ENCODE measurements around the gene RAB28.

The RAB28 gene

DNA sequence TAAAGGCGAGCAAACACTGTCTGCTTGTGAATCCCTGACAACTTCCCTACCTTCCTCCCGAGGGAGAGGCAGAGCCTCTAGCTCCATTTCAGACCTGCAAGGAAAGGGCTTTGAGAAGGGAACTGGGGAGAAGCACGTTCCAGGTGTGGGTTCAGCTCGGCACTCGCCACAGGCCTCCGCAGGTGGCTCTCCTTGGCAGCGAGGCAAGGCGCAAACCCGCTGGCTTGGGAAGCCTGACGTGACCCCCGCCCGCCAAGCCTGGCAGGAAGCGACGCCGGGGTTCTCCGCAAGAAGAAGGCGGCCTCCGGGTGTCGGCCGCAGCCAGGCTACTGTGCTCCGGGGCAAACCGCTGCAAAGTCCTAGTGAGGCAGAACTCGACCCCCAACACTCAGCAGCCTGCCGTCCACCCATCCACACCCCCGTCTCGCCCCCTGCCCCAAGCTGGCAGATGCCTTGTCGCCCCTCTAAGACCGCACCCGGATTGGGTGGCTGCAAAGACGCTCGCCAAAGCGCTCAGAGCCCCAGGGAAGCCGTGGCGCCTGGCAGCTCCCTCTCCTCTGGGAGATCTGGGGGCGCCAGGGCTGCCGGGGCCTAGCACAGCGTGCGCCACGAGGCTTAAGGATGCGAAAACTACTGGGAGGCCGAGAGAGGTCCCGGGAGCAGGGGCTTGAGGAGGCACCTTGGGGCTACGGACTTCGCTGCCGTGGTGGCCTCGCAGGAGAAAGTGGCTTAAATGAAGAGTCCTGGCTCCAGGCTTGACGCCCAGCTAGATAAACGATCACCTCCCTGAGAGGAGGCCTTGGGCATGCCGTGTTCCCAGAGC is 38.4 kb upstream of the RAB28 start:
- no peak for DNase-seq
- peak overlapping the region; percentile 62 for H3K4me2 ChIP-seq (ENCODE audit: low read length)
- no peak overlapping the region for H4K12ac ChIP-seq (ENCODE audit: low read depth, low read length)
- H2BK120ac ChIP-seq (ENCODE audit: insufficient read depth, low read length, poor library complexity), result no peak overlapping the region
- no peak overlapping the region for H3K23ac ChIP-seq (ENCODE audit: low read length)
- H4K91ac ChIP-seq (ENCODE audit: low read depth, low read length), result no peak overlapping the region
- no peak overlapping the region for H3K27ac ChIP-seq (ENCODE audit: low read depth, low read length)
- no peak overlapping the region for H3K14ac ChIP-seq (ENCODE audit: low read length)
- H2AK5ac ChIP-seq (ENCODE audit: low read length), result no peak overlapping the region
- peaks cover 5 to 7% of the 10 kb centered on the region in 2 experiments for H3K4me1 ChIP-seq (ENCODE audit: control insufficient read depth in 1 of 2, insufficient read depth in 2 of 2, low read length in 2 of 2)
- no peak overlapping the region for H3K18ac ChIP-seq (ENCODE audit: low read length)
- peak overlapping the region; percentile 48 for H2AFZ ChIP-seq (ENCODE audit: insufficient read depth, low read length, poor library complexity)
- H3K4ac ChIP-seq (ENCODE audit: low read depth, low read length), result no peak overlapping the region
- H3K36me3 ChIP-seq (ENCODE audit: control insufficient read depth in 1 of 2, insufficient read depth in 2 of 2, low read length in 2 of 2), result peaks cover 0 to 3% of the 10 kb centered on the region in 2 experiments
- no peak overlapping the region for H4K8ac ChIP-seq (ENCODE audit: low read depth, low read length)
- WGBS (ENCODE audit: extremely low coverage, insufficient coverage, insufficient read length), result no CpG with 5 or more reads among the region's 49 CpGs
- H3K4me3 ChIP-seq (ENCODE audit: low read depth, low read length), result no peak overlapping the region
- H3K9me3 ChIP-seq (ENCODE audit: insufficient read depth, low read depth, low read length), result peaks cover 21% of the 10 kb centered on the region
- H3K79me1 ChIP-seq (ENCODE audit: low read length), result no peaks in the 10 kb centered on the region
- peaks cover 54% of the 10 kb centered on the region for H3K27me3 ChIP-seq (ENCODE audit: insufficient read depth, low read length)
- H3K9ac ChIP-seq (ENCODE audit: low read length), result no peak overlapping the region
- H3K79me2 ChIP-seq (ENCODE audit: control insufficient read depth, insufficient read depth, low read length, poor library complexity), result no peaks in the 10 kb centered on the region
- no peak overlapping the region for H2BK5ac ChIP-seq (ENCODE audit: low read depth, low read length, poor library complexity)
- H2BK12ac ChIP-seq (ENCODE audit: low read length), result no peak overlapping the region

DNA sequence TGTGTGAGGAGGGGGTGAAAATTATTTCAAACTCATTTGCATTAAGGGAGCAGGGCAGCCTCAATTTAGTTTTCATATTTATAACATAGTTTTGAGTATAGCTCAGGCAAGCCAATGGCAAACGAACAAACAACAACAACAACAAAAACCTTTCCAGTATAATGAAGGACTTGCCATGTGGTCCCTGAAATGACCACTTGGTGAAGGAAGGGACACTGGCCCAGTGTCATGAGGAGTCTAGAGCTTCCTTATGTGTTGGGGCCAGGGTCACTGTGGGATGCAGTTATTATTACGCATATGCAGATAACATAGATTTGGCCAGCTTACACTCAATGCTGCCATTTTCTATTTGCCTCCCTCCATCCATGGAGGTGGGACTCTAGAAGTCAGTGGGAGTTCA is 36.9 kb upstream of the RAB28 start:
- no peak overlapping the region for H2AFZ ChIP-seq (ENCODE audit: insufficient read depth, low read length, poor library complexity)
- no peaks in the 10 kb centered on the region for H3K79me1 ChIP-seq (ENCODE audit: low read length)
- no peak overlapping the region for H4K8ac ChIP-seq (ENCODE audit: low read depth, low read length)
- H3K4ac ChIP-seq (ENCODE audit: low read depth, low read length), result no peak overlapping the region
- no peak overlapping the region for H3K9ac ChIP-seq (ENCODE audit: low read length)
- no peak overlapping the region for H3K27ac ChIP-seq (ENCODE audit: low read depth, low read length)
- no peaks in the 10 kb centered on the region for H3K79me2 ChIP-seq (ENCODE audit: control insufficient read depth, insufficient read depth, low read length, poor library complexity)
- H3K4me3 ChIP-seq (ENCODE audit: low read depth, low read length), result no peak overlapping the region
- H2BK12ac ChIP-seq (ENCODE audit: low read length), result no peak overlapping the region
- no peak overlapping the region for H3K4me2 ChIP-seq (ENCODE audit: low read length)
- no peak overlapping the region for H3K23ac ChIP-seq (ENCODE audit: low read length)
- no peak overlapping the region for H4K12ac ChIP-seq (ENCODE audit: low read depth, low read length)
- H3K14ac ChIP-seq (ENCODE audit: low read length), result no peak overlapping the region
- peaks cover 21% of the 10 kb centered on the region for H3K9me3 ChIP-seq (ENCODE audit: insufficient read depth, low read depth, low read length)
- no peak overlapping the region for H2AK5ac ChIP-seq (ENCODE audit: low read length)
- no peak overlapping the region for H2BK120ac ChIP-seq (ENCODE audit: insufficient read depth, low read length, poor library complexity)
- H2BK5ac ChIP-seq (ENCODE audit: low read depth, low read length, poor library complexity), result no peak overlapping the region
- H4K91ac ChIP-seq (ENCODE audit: low read depth, low read length), result no peak overlapping the region
- no peak overlapping the region for H3K18ac ChIP-seq (ENCODE audit: low read length)
- peaks cover 0 to 3% of the 10 kb centered on the region in 2 experiments for H3K36me3 ChIP-seq (ENCODE audit: control insufficient read depth in 1 of 2, insufficient read depth in 2 of 2, low read length in 2 of 2)
- H3K27me3 ChIP-seq (ENCODE audit: insufficient read depth, low read length), result peaks cover 41% of the 10 kb centered on the region
- no peak for DNase-seq
- peaks cover 5 to 7% of the 10 kb centered on the region in 2 experiments for H3K4me1 ChIP-seq (ENCODE audit: control insufficient read depth in 1 of 2, insufficient read depth in 2 of 2, low read length in 2 of 2)
- no CpG with 5 or more reads among the region's 2 CpGs for WGBS (ENCODE audit: extremely low coverage, insufficient coverage, insufficient read length)

DNA sequence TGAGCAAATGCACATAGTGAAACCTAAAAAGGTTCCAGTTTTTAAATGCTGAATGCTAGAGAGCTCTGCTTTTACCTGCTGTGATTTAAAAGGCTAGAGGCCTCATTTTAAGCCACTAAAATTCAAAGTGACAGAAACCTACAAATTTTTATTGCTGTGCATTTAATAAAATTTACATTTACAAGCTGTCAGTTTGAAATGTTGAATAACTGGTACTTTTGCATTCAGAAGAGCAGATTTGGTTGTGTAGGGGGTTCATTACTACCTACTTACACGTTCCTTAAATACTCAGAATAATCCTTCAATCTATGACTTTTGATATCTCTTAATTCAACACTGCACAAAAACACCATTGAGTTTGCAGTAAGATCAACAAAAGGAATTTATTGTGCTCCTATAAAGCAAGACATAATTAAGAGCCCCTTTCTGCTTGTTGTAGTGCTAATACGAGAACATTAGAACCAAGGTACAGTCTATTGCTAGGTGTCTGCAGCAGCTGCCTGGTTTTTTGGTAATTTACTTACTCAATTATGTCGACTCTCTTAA is 32.2 kb upstream of the RAB28 start:
- Histone ChIP-seq H3K9me3 (ENCODE audit: insufficient read depth, low read depth, low read length) (no peaks in the 10 kb centered on the region), H4K12ac (ENCODE audit: low read depth, low read length) (no peak overlapping the region)
- no CpG with 5 or more reads among the region's 3 CpGs for WGBS (ENCODE audit: extremely low coverage, insufficient coverage, insufficient read length)

GRCh38 chr4:13515268-13515667 is 31.1 kb upstream of the RAB28 start:
- no peak overlapping the region for H3K18ac ChIP-seq (ENCODE audit: low read length)
- WGBS (ENCODE audit: extremely low coverage, insufficient coverage, insufficient read length), result no CpG with 5 or more reads among the region's 5 CpGs

More for the DNA sequence above, 32.2 kb upstream of the RAB28 start:
- Histone ChIP-seq H3K79me2 (ENCODE audit: control insufficient read depth, insufficient read depth, low read length, poor library complexity) (no peaks in the 10 kb centered on the region), H2BK120ac (ENCODE audit: insufficient read depth, low read length, poor library complexity) (no peak overlapping the region), H4K91ac (ENCODE audit: low read depth, low read length) (no peak overlapping the region), H3K18ac (ENCODE audit: low read length) (no peak overlapping the region), H3K23ac (ENCODE audit: low read length) (no peak overlapping the region), H3K9ac (ENCODE audit: low read length) (no peak overlapping the region), H3K4ac (ENCODE audit: low read depth, low read length) (no peak overlapping the region), H4K8ac (ENCODE audit: low read depth, low read length) (no peak overlapping the region), H2AK5ac (ENCODE audit: low read length) (no peak overlapping the region), H3K27ac (ENCODE audit: low read depth, low read length) (no peak overlapping the region), H3K4me2 (ENCODE audit: low read length) (no peak overlapping the region), H3K14ac (ENCODE audit: low read length) (no peak overlapping the region), H2AFZ (ENCODE audit: insufficient read depth, low read length, poor library complexity) (no peak overlapping the region), H2BK5ac (ENCODE audit: low read depth, low read length, poor library complexity) (no peak overlapping the region), H3K36me3 (ENCODE audit: control insufficient read depth in 1 of 2, insufficient read depth in 2 of 2, low read length in 2 of 2) (no peaks in the 10 kb centered on the region), H3K79me1 (ENCODE audit: low read length) (no peaks in the 10 kb centered on the region), H2BK12ac (ENCODE audit: low read length) (no peak overlapping the region), H3K27me3 (ENCODE audit: insufficient read depth, low read length) (no peaks in the 10 kb centered on the region), H3K4me3 (ENCODE audit: low read depth, low read length) (no peak overlapping the region), H3K4me1 (ENCODE audit: control insufficient read depth in 1 of 2, insufficient read depth in 2 of 2, low read length in 2 of 2) (no peaks in the 10 kb centered on the region)
- DNase-seq, result no peak

More at GRCh38 chr4:13515268-13515667, 31.1 kb upstream of the RAB28 start:
- Histone ChIP-seq H3K27ac (ENCODE audit: low read depth, low read length) (no peak overlapping the region), H3K4me2 (ENCODE audit: low read length) (no peak overlapping the region), H3K36me3 (ENCODE audit: control insufficient read depth in 1 of 2, insufficient read depth in 2 of 2, low read length in 2 of 2) (no peaks in the 10 kb centered on the region), H3K4me1 (ENCODE audit: control insufficient read depth in 1 of 2, insufficient read depth in 2 of 2, low read length in 2 of 2) (no peaks in the 10 kb centered on the region), H3K79me1 (ENCODE audit: low read length) (no peaks in the 10 kb centered on the region), H2BK120ac (ENCODE audit: insufficient read depth, low read length, poor library complexity) (no peak overlapping the region), H4K12ac (ENCODE audit: low read depth, low read length) (no peak overlapping the region), H3K4me3 (ENCODE audit: low read depth, low read length) (no peak overlapping the region), H4K8ac (ENCODE audit: low read depth, low read length) (no peak overlapping the region), H3K9me3 (ENCODE audit: insufficient read depth, low read depth, low read length) (no peaks in the 10 kb centered on the region), H2AFZ (ENCODE audit: insufficient read depth, low read length, poor library complexity) (no peak overlapping the region), H2BK5ac (ENCODE audit: low read depth, low read length, poor library complexity) (no peak overlapping the region), H3K23ac (ENCODE audit: low read length) (no peak overlapping the region), H2BK12ac (ENCODE audit: low read length) (no peak overlapping the region), H3K27me3 (ENCODE audit: insufficient read depth, low read length) (no peaks in the 10 kb centered on the region), H3K14ac (ENCODE audit: low read length) (no peak overlapping the region), H3K9ac (ENCODE audit: low read length) (no peak overlapping the region), H4K91ac (ENCODE audit: low read depth, low read length) (no peak overlapping the region), H2AK5ac (ENCODE audit: low read length) (no peak overlapping the region), H3K4ac (ENCODE audit: low read depth, low read length) (no peak overlapping the region), H3K79me2 (ENCODE audit: control insufficient read depth, insufficient read depth, low read length, poor library complexity) (no peaks in the 10 kb centered on the region)
- DNase-seq, result no peak
